GM23338 (cell line): ENCODE data around the gene RCOR3. TPM values are rescaled to one million over a fixed set of nuclear protein-coding genes. Genes with fewer than 3 reads are reported as not detected.

Source experiments
- ATAC-seq: fragments of 200-7000 bp; cut with Tn5 transposase; 3 replicates; pipeline ENCODE4 v1.9.1; 2020
- DNase-seq: peaks from one replicate; pipeline ENCODE4 v3.0.0-alpha.2; 2015; ENCODE audit warnings: low spot score
- H2AFZ ChIP-seq: fragments of 200-600 bp; sonication (generic); 2 replicates; pipeline ENCODE4 v1.8.0; 2016; ENCODE audit warnings: antibody characterized with exemption, mild to moderate bottlenecking, moderate library complexity
- H3F3A ChIP-seq: fragments of 200-600 bp; sonication (generic); replicated peaks from 2 replicates; pipeline ENCODE4 v1.8.0; 2017; ENCODE audit warnings: antibody characterized with exemption, mixed run types, low read depth
- H3K27ac ChIP-seq: fragments of 200-600 bp; sonication (generic); 2 replicates; pipeline ENCODE4 v1.6.1; 2016; ENCODE audit warnings: low read depth
- H3K27me3 ChIP-seq: fragments of 200-600 bp; sonication (generic); 2 replicates; pipeline ENCODE4 v1.8.0; 2016; ENCODE audit warnings: mild to moderate bottlenecking, mixed run types, moderate library complexity; ENCODE audit not compliant: insufficient read depth
- H3K36me3 ChIP-seq: fragments of 200-600 bp; sonication (generic); 2 replicates; pipeline ENCODE4 v1.8.0; 2016; ENCODE audit warnings: mild to moderate bottlenecking; ENCODE audit not compliant: insufficient read depth
- H3K4me1 ChIP-seq: fragments of 200-600 bp; sonication (generic); 2 replicates; pipeline ENCODE4 v1.8.0; 2016; ENCODE audit warnings: mild to moderate bottlenecking, moderate library complexity; ENCODE audit not compliant: insufficient read depth
- H3K4me2 ChIP-seq: fragments of 200-600 bp; sonication (generic); 2 replicates; pipeline ENCODE4 v1.7.1; 2017; ENCODE audit warnings: mixed run types
- H3K4me3 ChIP-seq: fragments of 200-600 bp; sonication (generic); 2 replicates; pipeline ENCODE4 v1.6.1; 2016; ENCODE audit warnings: mixed run types
- H3K79me2 ChIP-seq: fragments of 200-600 bp; sonication (generic); replicated peaks from 2 replicates; pipeline ENCODE4 v1.8.0; 2017; ENCODE audit warnings: mild to moderate bottlenecking; ENCODE audit not compliant: insufficient read depth
- H3K9me2 ChIP-seq: fragments of 200-600 bp; sonication (generic); 2 replicates; pipeline ENCODE4 v1.8.0; 2017; ENCODE audit not compliant: insufficient read depth
- H4K20me1 ChIP-seq: fragments of 200-600 bp; sonication (generic); replicated peaks from 2 replicates; pipeline ENCODE4 v1.8.0; 2017; ENCODE audit warnings: mild to moderate bottlenecking; ENCODE audit not compliant: insufficient read depth
- H3K27ac Mint-ChIP-seq: 2 replicates; pipeline ENCODE4 v1.8.0; 2020; ENCODE audit warnings: inconsistent platforms, mild to moderate bottlenecking, moderate library complexity, mixed read lengths
- H3K27me3 Mint-ChIP-seq: 3 replicates; pipeline ENCODE4 v1.8.0; 2022; ENCODE audit warnings: low read depth, mild to moderate bottlenecking, moderate library complexity, mixed read lengths, inconsistent platforms; ENCODE audit not compliant: insufficient read depth, poor library complexity
- H3K36me3 Mint-ChIP-seq: 3 replicates; pipeline ENCODE4 v1.8.0; 2021; ENCODE audit warnings: low read depth, mild to moderate bottlenecking, inconsistent platforms, moderate library complexity, mixed read lengths
- H3K4me1 Mint-ChIP-seq: 3 replicates; pipeline ENCODE4 v1.8.0; 2020; ENCODE audit warnings: mild to moderate bottlenecking, inconsistent platforms, mixed read lengths
- H3K4me3 Mint-ChIP-seq: 3 replicates; pipeline ENCODE4 v1.8.0; 2021; ENCODE audit warnings: moderate library complexity, mild to moderate bottlenecking, inconsistent platforms, mixed read lengths
- H3K9me3 Mint-ChIP-seq: 3 replicates; pipeline ENCODE4 v1.8.0; 2020; ENCODE audit warnings: moderate library complexity, mild to moderate bottlenecking, inconsistent platforms, mixed read lengths
- CREB1 ChIP-seq: fragments of 250-450 bp; sonication (Bioruptor Pico); IDR thresholded peaks from 2 replicates; pipeline ENCODE4 v1.5.0; 2020; ENCODE audit warnings: low read depth, mild to moderate bottlenecking, moderate library complexity
- CTCF ChIP-seq, 2 experiments: fragments of 200-600 bp in 1 of 2; sonication (generic) in 1 of 2; conservative IDR thresholded peaks; 2 replicates each; pipeline versions ENCODE4 v1.5.1 to v1.6.1; 2016 to 2017; ENCODE audit warnings: antibody characterized with exemption in 2 of 2, low read depth in 2 of 2, mild to moderate bottlenecking in 2 of 2, moderate library complexity in 1 of 2
- ETS1 ChIP-seq: IDR thresholded peaks from 2 replicates; pipeline ENCODE4 v1.6.1; 2016; ENCODE audit warnings: antibody characterized with exemption
- EZH2phosphoT487 ChIP-seq: fragments of 200-600 bp; sonication (generic); IDR thresholded peaks from one replicate; pipeline ENCODE4 v1.8.1; 2018; ENCODE audit warnings: antibody characterized with exemption; ENCODE audit not compliant: unreplicated experiment
- NANOG ChIP-seq: IDR thresholded peaks from 2 replicates; pipeline ENCODE4 v1.6.1; 2016; ENCODE audit warnings: antibody characterized with exemption, borderline replicate concordance
- POLR2AphosphoS5 ChIP-seq: IDR thresholded peaks from 2 replicates; pipeline ENCODE4 v1.6.1; 2016; ENCODE audit warnings: antibody characterized with exemption, low read depth
- STAT1 ChIP-seq: IDR thresholded peaks from one replicate; pipeline ENCODE4 v1.6.1; 2016; ENCODE audit warnings: antibody characterized with exemption; ENCODE audit not compliant: unreplicated experiment
- ZNF331 ChIP-seq: fragments of 250-450 bp; sonication (Bioruptor Pico); IDR thresholded peaks from 2 replicates; pipeline ENCODE4 v1.5.0; 2020; ENCODE audit warnings: low read depth, mild to moderate bottlenecking, moderate library complexity
- ZNF462 ChIP-seq: fragments of 250-450 bp; sonication (Bioruptor Pico); IDR thresholded peaks from 2 replicates; pipeline ENCODE4 v1.5.0; 2020; ENCODE audit warnings: mild to moderate bottlenecking, moderate library complexity
- polyA plus RNA-seq: library from polyadenylated mRNA; unstranded; fragments of >200 nt; fragmentation: Nextera tagmentation; extraction: Ambion mirVana; gene quantifications from 2 replicates; pipeline ENCODE4 v1.2.1, GENCODE V29; 2016
- total RNA-seq: library from RNA; depleted of rRNA; stranded (reverse); fragments of >200 nt; shearing (Covaris generic); gene quantifications from 2 replicates; pipeline ENCODE4 v1.2.3, GENCODE V29; 2014

The RCOR3 gene
- total and polyA plus RNA-seq, 2 experiments from 2014 or later, result 19.4 to 26.2 TPM

- no peak for TF ChIP-seq ETS1
- TF ChIP-seq ZNF462 (CRISPR knock-in tag), result no peak
Observed at GRCh38 chr1:211236633-211237320, 22.4 kb upstream of the RCOR3 start (continued).

- Histone ChIP-seq H4K20me1 (no peaks in the 10 kb centered on the region), H3K4me3 (no peak overlapping the region), H3F3A (no peaks in the 10 kb centered on the region), H3K4me2 (no peak overlapping the region), H3K27me3 (no peaks in the 10 kb centered on the region), H3K27ac (no peak overlapping the region), H3K36me3 (no peaks in the 10 kb centered on the region), H3K79me2 (no peaks in the 10 kb centered on the region), H3K4me1 (no peaks in the 10 kb centered on the region), H3K9me2 (0 out of 2 replicates have a peak, but pooled peaks cover 3% of the 10 kb centered on the region), H2AFZ (no peak overlapping the region)
- H3K9me3 Mint-ChIP-seq, result no peaks in the 10 kb centered on the region
- no peaks in the 10 kb centered on the region for H3K36me3 Mint-ChIP-seq
- ATAC-seq, result no peak
- no peak overlapping the region for H3K4me3 Mint-ChIP-seq
- H3K27me3 Mint-ChIP-seq, result no peaks in the 10 kb centered on the region
- H3K4me1 Mint-ChIP-seq, result no peaks in the 10 kb centered on the region; the same call in 2 of the 3 replicates
- DNase-seq, result no peak
- H3K27ac Mint-ChIP-seq, result no peak overlapping the region
- TF ChIP-seq EZH2phosphoT487, result no peak
- TF ChIP-seq POLR2AphosphoS5, result no peak
- no peak for TF ChIP-seq ZNF331 (CRISPR knock-in tag)
- no peak for TF ChIP-seq NANOG
- TF ChIP-seq CREB1, result no peak
- no peak for TF ChIP-seq CTCF (conservative IDR thresholded peaks at IDR 0.05; ENCODE audit: low read depth in 2 of 2)
- TF ChIP-seq STAT1, result no peak
Observed at GRCh38 chr1:211237579-211237978, 21.6 kb upstream of the RCOR3 start.
